DMS114 treated with DMSO at 0.1 percent for 48 hours (cell line): ENCODE data around the gene RHOU.

Experiments
- DNase-seq: peaks from one replicate; lab custom pipeline; 2025; ENCODE audit not compliant: unreplicated experiment; lab: John Stamatoyannopoulos, UW

Gene RHOU

GRCh38 chr1:228736844-228737445, 1.7 kb downstream of the RHOU start:
- no peak for DNase-seq

GRCh38 chr1:228737601-228738041, 2.3 kb downstream of the RHOU start:
- no peak for DNase-seq

GRCh38 chr1:228739826-228740225, 4.5 kb downstream of the RHOU start:
- DNase-seq, result no peak

- no peak for DNase-seq
Measured at GRCh38 chr1:228740543-228741317, 5.5 kb downstream of the RHOU start.

- no peak for DNase-seq
Measured at GRCh38 chr1:228742281-228742860, 7.1 kb downstream of the RHOU start.

- no peak for DNase-seq
Measured at GRCh38 chr1:228743405-228743804, 8.1 kb downstream of the RHOU start.

GRCh38 chr1:228744356-228744755, 9.1 kb downstream of the RHOU start:
- DNase-seq, result no peak

GRCh38 chr1:228744918-228745317, 9.6 kb downstream of the RHOU start:
- no peak for DNase-seq

- DNase-seq, result no peak
Measured at GRCh38 chr1:228745497-228745896, 10.2 kb downstream of the RHOU start.

- no peak for DNase-seq
Measured at GRCh38 chr1:228747301-228747935, 12.1 kb downstream of the RHOU start.

- no peak for DNase-seq
Measured at GRCh38 chr1:228748029-228748428, 12.8 kb downstream of the RHOU start.

GRCh38 chr1:228748431-228748830, 13.2 kb downstream of the RHOU start:
- DNase-seq, result no peak

GRCh38 chr1:228749765-228750164, 14.5 kb downstream of the RHOU start:
- no peak for DNase-seq

GRCh38 chr1:228750915-228751314, 15.6 kb downstream of the RHOU start:
- no peak for DNase-seq

- DNase-seq, result no peak
Measured at GRCh38 chr1:228751360-228752098, 16.2 kb downstream of the RHOU start.

GRCh38 chr1:228752258-228752657, 17.0 kb downstream of the RHOU start:
- no peak for DNase-seq

- no peak for DNase-seq
Measured at GRCh38 chr1:228752675-228753265, 17.5 kb downstream of the RHOU start.

GRCh38 chr1:228753287-228753686, 18.0 kb downstream of the RHOU start:
- no peak for DNase-seq

GRCh38 chr1:228753786-228754360, 18.6 kb downstream of the RHOU start:
- DNase-seq, result no peak

GRCh38 chr1:228754646-228755268, 19.5 kb downstream of the RHOU start:
- no peak for DNase-seq
